Colonic mucosa (tissue), 4 donors: ENCODE data around the gene TBC1D22A. TPM values are rescaled to one million over a fixed set of nuclear protein-coding genes. Genes with fewer than 3 reads are reported as not detected.

Experiments
- DNase-seq: peaks from one replicate; pipeline ENCODE4 v3.0.0-alpha.2; 2020
- H3K27ac ChIP-seq: fragments of 200-600 bp; one replicate; pipeline ENCODE4 v1.8.0; 2021
- H3K27me3 ChIP-seq: fragments of 200-600 bp; one replicate; pipeline ENCODE4 v1.8.0; 2021
- H3K36me3 ChIP-seq: fragments of 200-600 bp; one replicate; pipeline ENCODE4 v1.8.0; 2021
- H3K4me1 ChIP-seq: fragments of 200-600 bp; one replicate; pipeline ENCODE4 v1.8.0; 2021; ENCODE audit warnings: mild to moderate bottlenecking
- H3K4me3 ChIP-seq: fragments of 200-600 bp; one replicate; pipeline ENCODE4 v1.8.0; 2021
- H3K9ac ChIP-seq, 2 donors: one replicate each; pipeline ENCODE4 v1.7.0; 2013; ENCODE audit warnings: control low read depth in 2 of 2, low read depth in 2 of 2, low read length in 2 of 2
- H3K9me3 ChIP-seq: fragments of 200-600 bp; one replicate; pipeline ENCODE4 v1.8.0; 2021
- CTCF ChIP-seq: fragments of 200-600 bp; IDR thresholded peaks from one replicate; pipeline ENCODE4 v1.8.0; 2022; ENCODE audit warnings: antibody characterized with exemption, mild to moderate bottlenecking
- intact Hi-C: fragments of 100-400 bp; cut with DNase I; formaldehyde crosslinking; loops from one replicate; pipeline ENCODE4 v1.14.1; 2022
- total RNA-seq, 2 donors: library from RNA; stranded (reverse); fragmentation: NEBNext Ultra II Directional in 1 of 2; extraction: Animal tissue kit (Norgen Biotek cat#: 25700) in 1 of 2; gene quantifications; one replicate each; pipeline ENCODE4 v1.2.1, GENCODE V29; 2021
- donor health status: healthy.
- donor health status: DM: no; HTN: no; CAD: no.
- donor health status: DM: no; HTN: no; CAD: no.

The TBC1D22A gene
- total RNA-seq, 2 donors from 2014 or later = 34.2 to 36.4 TPM

GRCh38 chr22:46801331-46801811 lies 38.9 kb downstream of the TBC1D22A start:
- Histone ChIP-seq H3K9me3 (no peaks in the 10 kb centered on the region), H3K36me3 (peaks cover 5% of the 10 kb centered on the region), H3K4me1 (peaks cover 3% of the 10 kb centered on the region), H3K9ac (no peak overlapping the region), H3K27me3 (no peaks in the 10 kb centered on the region), H3K4me3 (no peak overlapping the region), H3K27ac (no peak overlapping the region)
- TF ChIP-seq CTCF = no peak
- intact Hi-C loops = no loop called here
- DNase-seq = no peak

- no peak for TF ChIP-seq CTCF
- H3K9me3 ChIP-seq = no peaks in the 10 kb centered on the region
- peaks cover 3% of the 10 kb centered on the region for H3K4me1 ChIP-seq
- no peak for DNase-seq
- H3K27ac ChIP-seq = no peak overlapping the region
- H3K4me3 ChIP-seq = no peak overlapping the region
- H3K9ac ChIP-seq = no peak overlapping the region
- intact Hi-C loops = no loop called here
- peaks cover 5% of the 10 kb centered on the region for H3K36me3 ChIP-seq
- H3K27me3 ChIP-seq = no peaks in the 10 kb centered on the region
Observed at GRCh38 chr22:46801826-46802607, 39.6 kb downstream of the TBC1D22A start.

GRCh38 chr22:46802608-46803027 lies 40.2 kb downstream of the TBC1D22A start:
- Histone ChIP-seq H3K9me3 (no peaks in the 10 kb centered on the region), H3K4me3 (no peak overlapping the region), H3K27me3 (no peaks in the 10 kb centered on the region), H3K9ac (no peak overlapping the region), H3K27ac (no peak overlapping the region), H3K36me3 (peaks cover 5% of the 10 kb centered on the region), H3K4me1 (peaks cover 3% of the 10 kb centered on the region)
- intact Hi-C loops = no loop called here
- TF ChIP-seq CTCF = no peak
- no peak for DNase-seq

GRCh38 chr22:46803031-46803880 lies 40.8 kb downstream of the TBC1D22A start:
- intact Hi-C loops = no loop called here
- H3K4me1 ChIP-seq = peaks cover 3% of the 10 kb centered on the region
- no peaks in the 10 kb centered on the region for H3K27me3 ChIP-seq
- peak; percentile 43 for DNase-seq
- H3K4me3 ChIP-seq = no peak overlapping the region
- TF ChIP-seq CTCF = peak; percentile 96
- H3K36me3 ChIP-seq = peaks cover 5% of the 10 kb centered on the region
- H3K9me3 ChIP-seq = no peaks in the 10 kb centered on the region
- no peak overlapping the region for H3K27ac ChIP-seq
- no peak overlapping the region for H3K9ac ChIP-seq

- H3K36me3 ChIP-seq = peaks cover 5% of the 10 kb centered on the region
- peaks cover 3% of the 10 kb centered on the region for H3K4me1 ChIP-seq
- H3K27ac ChIP-seq = no peak overlapping the region
- no peaks in the 10 kb centered on the region for H3K9me3 ChIP-seq
- no peak for TF ChIP-seq CTCF
- H3K27me3 ChIP-seq = no peaks in the 10 kb centered on the region
- no peak overlapping the region for H3K9ac ChIP-seq
- intact Hi-C loops = no loop called here
- H3K4me3 ChIP-seq = no peak overlapping the region
- no peak for DNase-seq
Observed at GRCh38 chr22:46803936-46804335, 41.5 kb downstream of the TBC1D22A start.
